Measurements from ENCODE around the gene ITGA8.
"Not testable (repeated sequence)": the region's sequence is repeated elsewhere in the genome, so short reads cannot be mapped to it uniquely, and the experiment has no call there.

ITGA8 gene

DNA sequence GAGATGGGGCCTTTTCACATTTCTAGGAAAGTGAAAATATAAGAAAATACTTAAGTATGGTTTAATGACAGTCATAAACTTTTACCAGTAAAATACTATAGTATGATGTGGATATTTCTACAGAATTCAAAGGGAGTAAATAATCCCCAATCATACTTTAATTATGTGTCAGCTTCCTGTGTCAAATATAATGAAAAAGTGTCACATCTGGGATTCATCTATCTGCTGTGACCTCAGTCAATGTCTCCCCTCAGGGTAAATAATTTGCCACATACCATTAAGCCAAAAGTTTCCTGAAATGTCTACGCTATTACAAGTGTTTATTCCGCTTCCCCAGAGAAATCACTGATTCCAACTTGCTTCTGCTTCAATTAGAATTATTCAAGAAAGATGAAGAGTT lies 110.5 kb downstream of the ITGA8 start:
- DNase-seq (ENCODE audit: low read depth): no peak

DNA sequence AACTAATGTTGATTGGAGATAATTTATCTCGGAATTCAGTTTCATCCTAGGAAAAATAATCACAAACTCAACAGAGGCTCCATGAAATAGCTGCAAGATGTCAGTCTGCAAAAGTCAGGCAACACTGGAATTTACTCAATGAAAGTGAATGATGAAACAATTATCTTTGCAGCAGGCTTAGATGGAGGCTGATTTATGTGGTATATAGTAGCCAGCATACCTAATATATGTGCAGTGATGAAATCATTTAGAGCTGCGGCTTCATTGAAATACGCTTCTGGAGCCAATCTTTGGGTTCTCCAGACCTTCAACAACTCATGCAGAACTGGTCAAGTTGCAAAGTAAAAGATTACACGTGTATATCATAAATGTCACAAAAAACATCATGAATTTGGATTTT lies 113.3 kb downstream of the ITGA8 start:
- no peak for DNase-seq (ENCODE audit: low read depth)

DNA sequence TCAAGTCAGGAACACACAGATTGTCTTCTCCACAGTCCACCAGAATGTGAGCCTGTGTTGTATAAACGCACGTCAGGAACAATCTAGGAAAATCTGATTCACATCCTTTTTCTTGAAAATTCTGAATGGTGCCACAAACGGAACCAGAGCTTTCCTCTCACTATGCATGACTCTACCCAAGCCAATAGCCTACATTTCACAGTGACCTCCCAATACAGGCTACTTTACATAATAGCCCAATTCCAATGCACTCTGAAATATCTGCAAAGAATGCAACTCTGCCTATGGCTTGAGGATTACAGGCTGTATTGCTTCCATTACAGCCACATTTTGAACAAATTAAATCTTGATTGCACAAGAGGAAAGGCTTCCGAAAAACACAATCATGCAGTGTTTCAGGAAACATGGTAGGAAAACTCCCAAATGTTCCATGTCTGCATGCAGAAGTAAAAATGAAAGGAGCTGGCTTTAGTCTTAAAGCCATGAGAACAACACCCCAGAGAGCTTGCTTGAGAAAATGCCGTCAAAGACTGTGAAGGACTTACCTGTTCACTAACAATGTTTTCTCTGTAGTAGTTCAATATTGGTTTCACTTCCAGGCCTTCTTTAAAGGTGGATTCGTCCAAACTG lies 113.9 kb downstream of the ITGA8 start:
- DNase-seq (ENCODE audit: low read depth): no peak

DNA sequence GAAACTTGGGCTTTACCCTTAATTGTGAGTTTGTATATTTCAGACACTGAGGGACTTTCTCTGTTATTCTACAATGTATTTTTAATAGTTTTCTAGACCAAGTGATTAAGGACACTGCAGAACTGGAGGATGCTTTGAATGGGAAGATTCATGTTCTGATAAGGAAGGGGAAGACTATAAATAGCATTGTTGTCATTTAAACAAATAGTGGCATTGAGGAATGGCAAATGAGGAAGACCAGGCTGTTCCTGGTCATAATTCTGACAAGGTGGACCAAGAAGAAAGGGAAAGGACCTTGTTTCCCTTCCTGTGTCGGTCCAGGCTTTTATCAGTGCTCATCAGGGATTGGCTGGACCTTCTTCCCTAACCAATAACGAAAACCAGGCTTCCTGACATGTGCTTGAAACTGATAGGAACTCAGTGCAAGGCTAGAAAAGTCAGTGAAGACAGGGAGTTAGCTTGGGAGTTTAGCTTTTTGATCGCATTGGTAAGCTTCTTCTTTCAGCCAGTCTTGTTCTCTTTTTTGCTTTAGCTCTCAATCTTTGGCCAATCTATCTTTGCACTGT lies 116.2 kb downstream of the ITGA8 start:
- no peak for DNase-seq (ENCODE audit: low read depth)

DNA sequence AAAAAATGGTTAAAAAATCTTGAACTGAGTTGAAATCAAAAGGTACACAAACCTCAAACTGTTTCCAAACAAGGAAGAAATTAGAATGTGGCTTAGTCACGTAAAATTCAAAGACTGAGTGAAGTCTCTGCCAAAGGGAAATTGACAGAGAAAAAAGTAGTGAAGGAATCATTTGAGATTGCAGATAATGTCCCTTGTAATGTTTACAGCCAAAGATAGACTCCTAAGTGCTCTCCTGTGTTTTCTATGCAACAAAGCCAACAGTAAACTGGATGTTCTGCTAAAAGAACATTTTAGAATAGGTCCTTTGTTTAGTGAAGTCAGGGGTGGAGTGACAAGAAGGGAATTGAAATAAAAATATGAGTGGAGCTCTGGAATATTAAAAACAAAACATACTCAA lies 117.9 kb downstream of the ITGA8 start:
- DNase-seq (ENCODE audit: low read depth): no peak

DNA sequence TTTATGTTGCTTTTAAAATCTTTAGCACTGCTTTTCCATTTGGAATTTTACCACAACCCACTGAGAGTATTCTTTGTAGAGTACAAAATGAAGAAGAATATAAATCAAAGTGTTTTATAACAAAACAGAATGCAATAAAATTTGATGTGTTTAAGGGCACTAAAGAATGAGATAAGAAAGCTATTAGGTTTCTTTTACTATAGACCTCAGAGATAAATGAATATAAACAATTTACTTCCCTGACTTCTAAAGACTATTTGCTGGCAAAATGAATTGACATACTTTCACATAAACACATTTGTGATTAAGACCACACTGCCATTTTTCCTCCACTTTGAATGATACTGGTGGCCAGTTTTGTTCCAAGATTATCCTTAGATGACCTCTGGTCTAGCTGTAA lies 124.5 kb downstream of the ITGA8 start:
- DNase-seq (ENCODE audit: low read depth): no peak

DNA sequence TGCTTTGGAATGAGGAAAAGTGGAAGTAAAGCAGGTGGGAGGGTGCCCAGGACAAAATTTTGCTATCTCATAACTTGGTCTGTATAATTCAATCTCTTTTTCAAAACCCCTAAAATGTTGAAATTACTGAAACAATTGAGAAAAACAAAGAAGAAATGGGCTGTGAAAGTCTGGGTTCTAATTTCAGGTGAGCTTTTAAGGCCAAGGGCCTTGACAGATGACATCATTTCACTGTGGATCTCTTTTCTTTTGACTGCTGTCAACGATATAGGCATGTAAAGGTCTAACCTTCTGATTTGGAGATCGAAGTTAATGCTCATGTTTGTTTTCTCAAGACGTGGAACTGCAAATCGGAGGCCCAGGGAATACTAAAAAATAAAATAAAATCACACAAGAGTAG lies 127.8 kb downstream of the ITGA8 start:
- no peak for DNase-seq (ENCODE audit: low read depth)

DNA sequence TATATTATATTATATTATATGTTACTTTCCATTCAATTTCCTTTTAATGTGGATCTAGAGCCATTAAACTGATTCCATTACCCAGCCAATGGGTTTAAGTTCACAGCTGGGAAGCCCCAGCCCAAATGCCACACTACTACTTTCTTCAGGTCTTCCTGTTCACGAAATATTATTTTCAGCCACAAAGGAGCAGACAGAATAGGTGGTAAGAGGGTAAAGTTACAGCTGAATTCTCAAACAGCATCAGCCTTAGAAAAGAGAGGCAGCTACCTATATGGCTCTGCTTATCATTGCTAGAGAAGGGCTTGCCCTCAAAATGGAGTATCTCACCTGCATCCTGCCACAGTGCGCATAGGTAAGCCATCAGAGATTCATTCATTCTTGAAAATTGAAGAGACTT lies 128.3 kb downstream of the ITGA8 start:
- DNase-seq (ENCODE audit: low read depth): no peak

DNA sequence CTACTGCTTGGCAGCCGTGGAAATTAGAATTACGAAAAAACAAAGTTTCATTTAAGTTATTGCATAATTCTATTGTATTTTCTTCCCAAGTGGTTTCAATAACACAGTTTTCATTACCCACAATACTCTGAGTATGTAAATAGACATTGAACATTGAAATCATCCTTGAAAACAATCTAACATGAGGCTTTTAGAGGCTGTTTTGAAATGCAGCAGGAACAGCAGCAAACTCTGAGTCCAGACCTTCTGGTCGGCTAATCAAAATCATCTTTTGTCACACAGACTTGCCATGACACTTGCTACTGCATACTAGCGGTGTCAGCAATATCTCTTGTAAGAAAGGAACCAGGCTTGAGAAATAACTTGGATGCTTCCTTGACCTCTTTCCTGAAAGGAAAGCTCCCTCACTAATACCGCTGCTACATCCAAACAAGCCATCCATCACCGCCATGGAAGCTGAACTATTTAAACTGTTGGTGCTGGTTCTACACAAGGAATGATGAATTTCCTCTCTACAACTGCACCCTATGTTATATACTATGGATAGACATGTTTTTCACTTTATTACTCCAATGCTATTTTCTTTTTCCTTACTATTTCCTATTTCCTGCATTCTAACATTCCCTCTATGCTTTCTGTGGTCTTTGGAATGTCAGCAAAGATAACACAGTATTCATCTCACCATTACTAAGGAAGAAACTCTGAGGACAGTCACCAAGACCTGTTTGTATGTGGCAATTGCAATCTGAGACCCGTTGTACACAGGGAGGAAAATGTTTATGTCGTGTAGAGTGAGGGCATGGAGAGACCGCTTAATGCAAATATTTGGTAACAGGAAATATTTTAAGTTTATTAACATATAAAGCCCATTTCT lies 130.8 kb downstream of the ITGA8 start:
- no peak for DNase-seq (ENCODE audit: low read depth)

DNA sequence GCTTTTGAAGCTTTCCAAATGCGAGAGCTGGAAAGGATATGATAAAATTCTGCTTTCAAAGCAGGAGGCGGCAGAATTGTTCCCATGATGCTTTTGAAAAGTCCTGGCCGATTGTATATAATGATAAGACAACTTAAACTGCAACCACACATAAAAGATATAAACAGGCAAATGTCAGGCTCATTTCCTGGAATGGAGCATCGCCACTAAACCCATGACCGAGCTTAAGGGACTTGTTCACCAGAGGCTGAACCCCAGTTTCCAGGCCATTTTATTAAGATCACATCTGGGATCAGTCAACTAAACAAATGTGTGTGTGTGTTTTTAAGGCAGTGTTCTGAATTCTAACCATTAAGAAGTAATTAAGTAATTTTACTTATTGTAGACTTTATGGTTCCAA lies 131.6 kb downstream of the ITGA8 start:
- DNase-seq (ENCODE audit: low read depth): no peak

DNA sequence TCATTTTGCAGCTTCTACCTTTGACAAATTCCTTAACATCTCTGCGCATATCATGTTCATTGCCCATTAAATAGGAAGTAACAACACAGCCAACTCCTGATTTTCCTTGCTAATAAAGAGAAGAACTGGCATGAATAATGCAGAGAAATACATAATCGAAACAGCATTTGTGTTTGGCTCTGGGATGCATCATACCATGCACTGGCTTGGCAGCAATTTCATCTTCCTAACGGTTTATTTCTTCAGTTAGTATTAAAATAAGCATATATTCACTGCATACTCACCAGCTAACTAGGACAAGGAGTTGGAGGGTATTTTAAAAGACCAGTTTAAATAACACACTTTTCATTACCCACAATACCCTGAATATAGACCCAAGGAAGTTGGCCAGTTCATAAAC lies 132.5 kb downstream of the ITGA8 start:
- DNase-seq (ENCODE audit: low read depth): no peak

DNA sequence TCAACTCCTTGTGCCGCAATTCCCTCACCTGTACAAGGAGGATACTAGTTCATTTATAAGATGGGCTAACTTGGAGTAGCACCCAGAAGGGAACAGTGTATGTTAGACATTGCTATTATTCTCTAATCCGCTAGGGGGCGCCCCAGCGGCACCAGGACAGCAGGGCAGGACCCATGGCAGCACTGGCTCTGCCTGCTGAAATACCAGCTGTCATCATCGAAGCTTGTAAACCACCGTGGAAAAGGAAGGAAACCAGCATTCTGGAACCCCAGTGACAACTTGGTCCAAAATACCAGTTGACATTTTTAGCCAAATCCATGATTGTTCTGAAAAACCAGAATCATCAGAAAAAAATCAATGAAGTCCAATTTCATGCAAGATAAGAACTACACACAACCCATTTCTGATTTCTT lies 134.4 kb downstream of the ITGA8 start:
- DNase-seq (ENCODE audit: low read depth): peak; percentile 2

DNA sequence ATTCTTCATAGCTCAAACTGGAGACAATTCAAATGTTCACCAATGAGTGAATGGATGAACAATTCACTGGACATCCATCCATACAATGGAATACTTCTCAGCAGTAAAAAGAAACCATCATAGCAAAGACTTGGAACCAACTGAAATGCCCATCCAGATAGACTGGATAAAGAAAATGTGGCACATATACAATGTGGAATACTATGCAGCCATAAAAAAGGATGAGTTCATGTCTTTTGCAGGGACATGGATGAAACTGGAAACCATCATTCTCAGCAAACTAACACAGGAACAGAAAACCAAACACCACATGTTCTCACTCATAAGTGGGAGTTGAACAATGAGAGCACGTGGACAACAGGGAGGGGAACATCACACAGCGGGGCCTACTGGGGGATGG lies 136.8 kb downstream of the ITGA8 start:
- DNase-seq (ENCODE audit: low read depth): not testable (repeated sequence)

DNA sequence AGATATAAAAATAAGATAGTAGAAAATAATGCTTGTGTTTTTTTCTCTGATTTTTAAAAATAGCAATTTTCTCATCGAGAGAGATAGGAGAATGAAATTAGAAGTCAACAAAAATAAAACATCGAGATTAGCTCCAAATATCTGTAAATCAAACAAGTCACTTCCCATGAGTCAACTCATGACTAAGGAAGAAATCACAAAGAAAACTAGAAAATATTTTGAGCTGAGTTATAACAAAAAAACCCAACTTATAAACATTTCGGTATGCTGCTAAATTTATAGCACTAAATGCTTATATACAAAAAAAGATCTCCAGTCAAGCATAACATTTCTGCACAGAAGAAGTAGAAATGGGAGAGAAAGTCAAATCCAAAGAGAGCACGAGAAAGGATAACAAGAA lies 140.1 kb downstream of the ITGA8 start:
- no peak for DNase-seq (ENCODE audit: low read depth)

DNA sequence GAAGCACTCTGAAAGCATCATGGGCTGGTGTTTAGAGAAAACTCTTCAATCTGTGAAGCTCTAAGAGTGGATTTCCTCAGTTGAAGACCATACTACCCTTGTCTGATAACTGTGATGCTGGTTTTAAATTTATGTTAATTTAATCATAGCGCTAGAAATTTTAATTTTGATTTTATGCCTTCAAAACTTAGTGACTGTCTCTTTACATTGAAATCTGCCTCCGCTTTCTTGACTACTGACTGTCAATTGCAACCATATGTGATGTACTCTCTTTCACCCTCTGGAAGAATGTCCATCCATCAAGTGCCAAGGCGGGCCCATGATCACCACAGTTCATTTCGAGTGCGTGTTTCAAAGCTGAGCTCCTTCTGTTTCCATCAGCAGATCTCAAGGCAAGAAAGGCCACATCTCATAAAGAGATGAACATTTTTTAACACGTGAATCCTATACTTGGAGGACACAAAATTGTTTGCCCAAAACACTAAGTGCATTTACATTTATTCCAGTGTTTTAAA lies 147.1 kb downstream of the ITGA8 start:
- no peak for DNase-seq (ENCODE audit: low read depth)

DNA sequence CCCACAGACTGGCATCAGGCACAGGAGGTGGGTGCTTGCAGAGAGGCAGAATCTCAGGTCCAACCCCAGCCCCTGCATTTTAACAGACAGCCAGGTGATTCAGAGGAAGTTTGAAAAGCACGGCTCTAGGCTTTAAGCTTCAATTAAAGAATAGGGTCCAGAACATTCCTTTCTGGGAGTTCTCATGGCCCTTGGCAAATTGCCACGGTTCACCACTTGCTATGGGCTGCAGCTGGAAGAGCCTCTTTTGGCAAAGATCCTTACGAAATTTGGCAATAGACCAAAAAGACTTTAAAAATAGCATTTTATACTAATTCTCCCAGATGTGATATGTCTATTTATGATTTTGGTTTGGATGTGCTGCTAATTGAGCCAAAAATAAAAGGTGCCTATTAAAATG lies 148.1 kb downstream of the ITGA8 start:
- no peak for DNase-seq (ENCODE audit: low read depth)

DNA sequence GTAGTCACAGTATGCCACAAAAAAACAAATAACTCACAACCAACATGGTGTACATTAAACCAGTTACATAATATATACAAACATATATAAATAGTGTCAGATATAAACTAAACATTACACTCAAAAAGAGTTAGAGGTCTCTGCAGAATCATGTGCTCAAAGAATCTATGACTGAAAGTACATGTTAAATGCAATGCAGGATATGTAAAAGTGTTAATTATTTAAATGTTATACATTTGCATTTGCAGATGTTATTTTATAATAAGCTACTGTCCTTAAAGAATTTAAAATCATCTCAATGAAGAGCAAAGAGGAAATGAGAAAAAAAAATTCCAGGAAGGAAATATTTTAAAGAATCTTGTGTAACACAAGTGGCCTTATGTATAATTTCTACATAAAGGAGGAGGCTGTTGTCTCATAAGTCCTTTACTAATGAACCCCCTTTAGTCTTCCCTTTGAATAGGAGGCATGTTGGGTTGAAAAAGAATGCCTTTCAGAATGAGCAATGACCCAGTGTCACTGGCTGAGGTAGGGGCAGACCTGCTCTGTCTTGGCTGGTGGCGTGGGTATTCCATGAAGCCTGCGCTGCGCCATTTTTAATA lies 148.9 kb downstream of the ITGA8 start:
- no peak for DNase-seq (ENCODE audit: low read depth)

DNA sequence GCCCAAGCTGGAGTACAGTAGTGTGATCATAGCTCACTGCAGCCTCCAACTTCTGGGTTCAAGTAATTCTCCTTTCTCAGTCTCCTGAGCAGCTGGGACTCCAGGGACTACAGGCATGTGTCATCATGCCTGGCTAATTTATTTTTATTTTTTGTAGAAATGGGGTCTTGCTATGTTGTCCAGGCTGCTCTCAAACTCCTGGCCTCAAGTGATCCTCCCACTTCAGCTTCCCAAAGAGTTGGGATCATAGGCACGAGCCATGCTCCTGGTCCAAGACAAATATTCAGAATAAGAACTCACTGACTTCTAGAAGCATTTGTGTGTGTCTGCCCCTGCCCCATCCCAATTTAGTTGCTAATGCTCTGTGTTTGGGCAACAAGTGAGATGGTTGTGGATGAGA lies 151.8 kb downstream of the ITGA8 start:
- DNase-seq (ENCODE audit: low read depth): no peak

DNA sequence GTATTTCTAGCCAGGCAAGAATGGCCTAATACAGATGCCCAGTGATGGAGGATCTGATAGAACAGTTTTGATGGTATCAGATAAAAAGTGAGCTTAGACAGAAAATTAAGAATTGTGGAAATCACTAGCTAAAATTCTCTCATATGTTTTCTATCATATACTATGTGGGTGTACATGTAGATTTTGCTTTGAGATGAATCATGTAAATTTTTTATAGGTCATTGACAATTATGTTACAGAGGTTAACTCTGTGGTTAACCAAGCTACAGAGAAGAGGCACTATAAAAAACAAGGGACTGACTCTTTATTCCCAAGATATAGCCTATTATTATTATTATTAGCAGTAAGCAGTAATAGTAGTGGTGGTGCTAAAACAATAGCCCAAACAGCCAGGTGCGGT lies 156.5 kb downstream of the ITGA8 start:
- no peak for DNase-seq (ENCODE audit: low read depth)

DNA sequence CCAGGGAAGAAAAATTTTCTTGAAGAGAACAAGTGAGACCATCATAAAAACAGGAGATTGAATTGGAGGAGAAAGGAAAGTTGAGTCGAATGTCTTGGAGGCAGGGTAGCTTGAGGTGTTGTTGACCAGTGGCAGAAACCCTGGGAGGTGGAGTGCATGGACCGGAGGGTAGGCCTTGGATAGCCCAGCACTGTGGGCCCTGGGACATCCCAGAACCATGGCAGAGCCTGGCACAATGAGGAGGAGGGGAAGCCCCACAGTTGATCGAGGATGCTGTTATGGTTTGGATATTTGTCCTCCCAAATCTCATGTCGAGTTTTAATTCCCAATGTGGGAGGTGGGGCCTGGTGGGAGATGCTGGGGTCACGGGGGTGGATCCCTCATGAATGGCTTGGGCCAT lies 157.1 kb downstream of the ITGA8 start:
- no peak for DNase-seq (ENCODE audit: low read depth)

DNA sequence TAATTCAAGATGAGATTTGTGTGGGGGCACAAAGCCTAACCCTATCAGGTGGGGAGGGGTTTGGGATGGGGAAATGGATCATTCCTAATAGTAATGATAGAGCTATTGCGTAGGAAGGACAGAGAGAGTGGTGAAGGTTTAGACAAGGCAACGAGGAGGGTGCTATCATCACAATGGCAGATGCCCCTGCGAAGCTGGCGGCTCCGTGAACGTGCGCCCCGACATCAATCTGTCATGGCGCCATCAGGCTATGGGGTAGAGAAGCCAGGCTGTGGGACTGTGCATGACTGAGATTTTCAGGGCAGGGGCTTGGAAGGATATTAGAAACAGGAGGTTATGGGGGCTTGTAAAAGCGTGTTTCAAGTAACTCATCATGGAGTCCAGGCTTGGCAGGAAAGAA lies 157.6 kb downstream of the ITGA8 start:
- no peak for DNase-seq (ENCODE audit: low read depth)

DNA sequence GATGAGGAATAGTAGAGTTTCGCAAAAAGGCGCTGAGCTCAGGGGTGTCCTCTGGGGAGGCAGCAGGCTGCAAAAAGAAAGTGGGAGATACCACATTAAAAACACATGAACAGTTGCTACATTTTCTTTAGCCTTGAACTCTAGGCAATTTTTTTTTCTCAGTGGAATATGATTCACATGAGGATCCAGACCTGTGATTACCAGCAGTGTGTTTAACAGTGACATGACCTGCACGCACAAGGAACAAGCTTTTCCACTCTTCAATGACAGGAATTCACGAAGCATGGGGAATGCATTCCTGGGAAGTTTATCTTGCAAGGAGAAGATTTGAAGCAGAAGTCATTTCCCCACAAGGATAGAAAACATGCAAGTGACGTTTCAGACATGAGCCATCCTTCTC lies 161.6 kb downstream of the ITGA8 start:
- no peak for DNase-seq (ENCODE audit: low read depth)

DNA sequence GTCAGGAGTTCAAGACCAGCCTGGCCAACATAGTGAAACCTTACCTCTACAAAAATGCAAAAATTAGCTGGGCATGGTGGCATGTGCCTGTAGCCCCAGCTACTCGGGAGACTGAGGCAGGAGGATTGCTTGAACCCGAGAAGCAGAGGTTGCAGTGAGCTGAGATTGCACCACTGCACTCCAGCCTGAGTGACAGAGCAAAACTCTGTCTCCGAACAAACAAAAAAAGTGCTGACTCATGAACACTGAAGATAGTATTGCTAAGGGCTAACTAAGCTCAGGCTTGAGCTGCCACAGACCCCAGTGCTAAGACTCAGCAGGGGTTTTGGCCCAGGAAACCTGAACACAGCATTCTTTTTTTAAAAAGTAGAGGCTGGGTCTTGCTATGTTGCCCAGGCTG lies 162.6 kb downstream of the ITGA8 start:
- DNase-seq (ENCODE audit: low read depth): not testable (repeated sequence)
